Spleen (tissue), 11 donors: ENCODE measurements around the gene CDH13. TPM values are rescaled to one million over a fixed set of nuclear protein-coding genes. Genes with fewer than 3 reads are reported as not detected.

ENCODE experiments used
- DNase-seq: peaks from one replicate; pipeline ENCODE4 v3.0.0-alpha.2; 2020
- H3K27ac ChIP-seq, 8 donors: fragments of 200-600 bp; sonication (generic) in 7 of 8; 1 replicate in 4 of 8; 2 replicates in 4 of 8; pipeline versions ENCODE4 v1.5.0 to v1.8.0; 2016 to 2021; ENCODE audit warnings: inconsistent platforms in 4 of 8, mild to moderate bottlenecking in 4 of 8, moderate library complexity in 1 of 8
- H3K27me3 ChIP-seq, 7 donors: fragments of 200-600 bp; sonication (generic) in 6 of 7; replicated peaks in 1 of 7; 1 replicate in 4 of 7; 2 replicates in 3 of 7; pipeline versions ENCODE4 v1.5.0 to v1.8.0; 2016 to 2021; ENCODE audit warnings: inconsistent platforms in 3 of 7, mild to moderate bottlenecking in 1 of 7
- H3K36me3 ChIP-seq, 6 donors: fragments of 200-600 bp; sonication (generic) in 5 of 6; 1 replicate in 4 of 6; 2 replicates in 2 of 6; pipeline versions ENCODE4 v1.5.0 to v1.8.0; 2016 to 2021; ENCODE audit warnings: inconsistent platforms in 2 of 6
- H3K4me1 ChIP-seq, 6 donors: fragments of 200-600 bp; sonication (generic) in 5 of 6; 1 replicate in 3 of 6; 2 replicates in 3 of 6; pipeline versions ENCODE4 v1.5.0 to v1.8.0; 2016 to 2021; ENCODE audit warnings: inconsistent platforms in 3 of 6
- H3K4me3 ChIP-seq, 8 donors: fragments of 200-600 bp; sonication (generic) in 7 of 8; 1 replicate in 4 of 8; 2 replicates in 4 of 8; pipeline versions ENCODE4 v1.5.0 to v1.8.0; 2016 to 2021; ENCODE audit warnings: inconsistent platforms in 4 of 8, mild to moderate bottlenecking in 4 of 8, moderate library complexity in 2 of 8
- H3K9me3 ChIP-seq, 8 donors: fragments of 200-600 bp; sonication (generic) in 7 of 8; 1 replicate in 4 of 8; 2 replicates in 4 of 8; pipeline versions ENCODE4 v1.5.0 to v1.8.0; 2016 to 2021; ENCODE audit warnings: inconsistent platforms in 4 of 8
- CTCF ChIP-seq, 11 experiments: fragments of 200-600 bp in 7 of 11; fragments of 450-650 bp in 4 of 11; sonication (generic) in 4 of 11; IDR thresholded peaks in 8 of 11; conservative IDR thresholded peaks in 3 of 11; 1 replicate in 7 of 11; 2 replicates in 4 of 11; pipeline versions ENCODE4 v1.4.0 to v1.8.0; 2016 to 2021; ENCODE audit warnings: antibody characterized with exemption in 11 of 11, inconsistent platforms in 4 of 11, mild to moderate bottlenecking in 1 of 11
- POLR2A ChIP-seq, 3 donors: fragments of 450-650 bp; IDR thresholded peaks; one replicate each; pipeline ENCODE4 v1.5.1; 2017; ENCODE audit warnings: antibody characterized with exemption in 3 of 3, mild to moderate bottlenecking in 1 of 3
- POLR2AphosphoS5 ChIP-seq, 3 donors: sonication (generic); formaldehyde crosslinking; IDR thresholded peaks; one replicate each; pipeline ENCODE4 v1.5.1; 2017; ENCODE audit warnings: antibody characterized with exemption in 3 of 3
- WGBS, 5 donors: extraction: QIAGEN DNeasy Blood & Tissue Kit in 3 of 5; methylation state at CpG; one replicate each; pipeline versions ENCODE4 v1.1.5 to v1.1.7; 2013 to 2018; 5-methylcytosine and 5-hydroxymethylcytosine counted together
- intact Hi-C: fragments of 100-400 bp; cut with DNase I; formaldehyde crosslinking; loops from one replicate; pipeline ENCODE4 v1.15.0; 2023; ENCODE audit warnings: low total_unique reads
- polyA plus RNA-seq, 3 donors: library from polyadenylated mRNA; stranded (reverse); fragments of 200-250 nt; gene quantifications; one replicate each; pipeline ENCODE4 v1.2.1, GENCODE V29; 2013
- total RNA-seq, 7 donors: library from RNA; depleted of rRNA in 3 of 7; stranded (reverse); fragments of >200 nt in 3 of 7; fragmentation: NEBNext Ultra II Directional in 4 of 7; extraction: Animal tissue kit (Norgen Biotek cat#: 25700) in 4 of 7; gene quantifications; one replicate each; pipeline versions ENCODE4 v1.1.0 to v1.2.1, GENCODE V29; 2016 to 2021
- donor health status: healthy with polysubstance abuse.
- donor health status: DM: no; HTN: no; CAD: no; lungs with moderate emphysema.
- donor health status: DM: no; HTN: no; CAD: no.
- donor health status: Bipolar disorder and iron deficiency.
- donor health status: healthy.
- donor health status: DM: no; HTN: no; CAD: no.
- donor health status: DM: yes; HTN: yes; CAD: no.

Gene CDH13
- total and polyA plus RNA-seq, 10 donors, result 0.13 to 4.6 (median 1.1) TPM

DNA sequence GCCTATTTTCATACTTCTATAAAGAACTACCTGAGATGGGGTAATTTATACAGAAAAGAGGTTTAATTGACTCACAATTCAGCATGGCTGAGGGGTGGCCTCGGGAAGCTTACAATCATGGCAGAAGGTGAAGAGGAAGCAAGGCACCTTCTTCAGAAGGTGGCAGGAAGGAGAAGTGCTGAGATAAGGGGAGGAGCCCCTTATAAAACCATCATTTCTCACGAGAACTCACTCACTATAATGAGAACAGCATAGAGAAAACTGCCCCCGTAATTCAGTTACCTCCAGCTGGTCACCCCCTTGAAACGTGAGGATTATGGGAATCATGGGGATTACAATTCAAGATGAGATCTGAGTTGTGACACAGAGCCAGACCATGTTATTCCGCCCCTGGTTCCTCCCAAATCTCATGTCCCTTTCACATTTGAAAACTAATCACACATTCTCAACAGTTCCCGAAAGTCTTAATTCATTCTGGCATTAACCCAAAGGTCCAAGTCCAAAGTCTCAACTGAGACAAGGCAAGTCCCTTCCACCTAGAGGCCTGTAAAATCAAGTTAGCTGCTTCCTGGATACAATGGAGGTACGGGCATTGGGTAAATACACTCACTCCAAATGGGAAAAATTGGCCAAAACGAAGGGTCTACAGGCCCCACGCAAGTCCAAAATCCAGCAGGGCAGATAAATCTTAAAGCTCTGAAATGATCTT, 237.7 kb downstream of the CDH13 start:
- H3K9me3 ChIP-seq, result peaks cover 0 to 21% (median 14%) of the 10 kb centered on the region in 8 donors
- no peak for TF ChIP-seq POLR2A (IDR thresholded peaks at IDR 0.05)
- TF ChIP-seq CTCF (IDR thresholded peaks at IDR 0.05 in 8 of 11, conservative IDR thresholded peaks at IDR 0.05 in 3 of 11), result no peak

GRCh38 chr16:82865412-82865811, 238.6 kb downstream of the CDH13 start:
- H3K36me3 ChIP-seq, result no peaks in the 10 kb centered on the region
- no peak for TF ChIP-seq POLR2AphosphoS5 (IDR thresholded peaks at IDR 0.05)
- TF ChIP-seq POLR2A (IDR thresholded peaks at IDR 0.05), result no peak
- no peak for TF ChIP-seq CTCF (IDR thresholded peaks at IDR 0.05 in 8 of 11, conservative IDR thresholded peaks at IDR 0.05 in 3 of 11)
- no peak overlapping the region for H3K4me3 ChIP-seq
- H3K9me3 ChIP-seq, result peaks cover 0 to 21% (median 14%) of the 10 kb centered on the region in 8 donors
- no peak overlapping the region for H3K27ac ChIP-seq
- H3K27me3 ChIP-seq, result no peaks in the 10 kb centered on the region
- intact Hi-C loops, result no loop called here
- WGBS, 5 donors, result 73 to 77% (median 76%) methylated on average over 4 of the region's 4 CpGs
- H3K4me1 ChIP-seq, result peaks cover 0 to 9% (median 0%) of the 10 kb centered on the region in 6 donors
- DNase-seq, result no peak

More for the DNA sequence above, 237.7 kb downstream of the CDH13 start:
- intact Hi-C loops, result no loop called here
- no peak for DNase-seq
- WGBS, 5 donors, result 80 to 89% (median 80%) methylated on average over 9 of the region's 9 CpGs
- Histone ChIP-seq H3K4me3 (no peak overlapping the region), H3K27ac (no peak overlapping the region), H3K4me1 (peaks cover 0 to 9% (median 0%) of the 10 kb centered on the region in 6 donors), H3K27me3 (no peaks in the 10 kb centered on the region), H3K36me3 (no peaks in the 10 kb centered on the region)

DNA sequence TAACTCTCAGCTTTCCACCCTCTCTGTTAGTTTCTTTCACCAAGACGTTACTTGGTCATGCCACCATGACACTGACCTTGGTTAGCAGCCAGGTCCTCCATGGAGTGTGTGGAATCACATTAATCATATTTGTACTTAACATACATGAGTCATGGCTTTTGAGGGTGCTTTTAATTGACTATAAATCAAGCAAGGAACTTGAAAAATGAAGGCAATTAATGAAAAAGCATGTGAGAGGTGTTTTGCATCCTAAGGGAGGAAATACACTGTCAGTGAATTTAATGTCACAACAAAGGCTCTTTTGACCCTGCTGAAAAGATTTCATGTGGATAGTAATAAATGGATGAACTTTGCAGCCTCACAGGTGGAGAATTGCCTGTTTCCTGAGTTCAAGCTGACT, 240.7 kb downstream of the CDH13 start:
- H3K9me3 ChIP-seq, result peaks cover 0 to 37% (median 27%) of the 10 kb centered on the region in 8 donors
- H3K27me3 ChIP-seq, result peaks cover 0 to 8% (median 0%) of the 10 kb centered on the region in 7 donors
- DNase-seq, result no peak
- TF ChIP-seq POLR2A (IDR thresholded peaks at IDR 0.05) (no peak), CTCF (IDR thresholded peaks at IDR 0.05 in 8 of 11, conservative IDR thresholded peaks at IDR 0.05 in 3 of 11) (no peak), POLR2AphosphoS5 (IDR thresholded peaks at IDR 0.05) (no peak)
- intact Hi-C loops, result no loop called here
- H3K4me3 ChIP-seq, result no peak overlapping the region
- H3K36me3 ChIP-seq, result no peaks in the 10 kb centered on the region
- no peak overlapping the region for H3K27ac ChIP-seq
- WGBS, 5 donors, result 33 to 70% (median 46%) methylated on average over 1 of the region's 1 CpG
- peaks cover 0 to 9% (median 0%) of the 10 kb centered on the region in 6 donors for H3K4me1 ChIP-seq

DNA sequence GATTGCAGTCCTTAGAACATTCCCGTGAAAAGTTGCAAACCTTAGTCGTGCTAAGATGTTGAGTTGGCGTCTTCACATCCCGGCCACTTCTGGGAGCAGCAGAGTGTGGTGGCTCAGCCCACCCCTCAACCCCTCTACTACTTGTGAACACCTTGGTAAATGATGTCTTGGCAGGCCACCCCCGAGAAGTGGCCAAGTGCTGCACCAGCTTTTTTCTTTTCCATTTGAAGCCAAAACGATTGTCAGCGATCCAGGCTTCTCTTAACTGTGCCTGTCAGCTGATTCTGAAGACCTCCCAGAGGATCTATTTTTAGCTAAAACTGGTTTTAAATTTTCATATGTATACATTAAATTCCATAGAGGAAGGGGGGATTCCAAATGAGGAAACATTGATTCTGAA, 247.5 kb downstream of the CDH13 start:
- no peaks in the 10 kb centered on the region for H3K4me1 ChIP-seq
- peaks cover 0 to 8% (median 0%) of the 10 kb centered on the region in 7 donors for H3K27me3 ChIP-seq
- TF ChIP-seq POLR2A (IDR thresholded peaks at IDR 0.05), result no peak
- no peak for TF ChIP-seq CTCF (IDR thresholded peaks at IDR 0.05 in 8 of 11, conservative IDR thresholded peaks at IDR 0.05 in 3 of 11)
- no peak for TF ChIP-seq POLR2AphosphoS5 (IDR thresholded peaks at IDR 0.05)
- H3K4me3 ChIP-seq, result no peak overlapping the region
- peaks cover 0 to 22% (median 11%) of the 10 kb centered on the region in 8 donors for H3K9me3 ChIP-seq
- H3K36me3 ChIP-seq, result no peaks in the 10 kb centered on the region
- intact Hi-C loops, result no loop called here
- DNase-seq, result no peak
- WGBS, 5 donors, result 62 to 72% (median 67%) methylated on average over 6 to 7 of the region's 7 CpGs
- H3K27ac ChIP-seq, result no peak overlapping the region
